Thoracic aorta (tissue), 2 donors: ENCODE measurements around the gene SH3TC1. TPM values are rescaled to one million over a fixed set of nuclear protein-coding genes. Genes with fewer than 3 reads are reported as not detected.

ENCODE experiments used
- ATAC-seq: fragments of 150-250 bp; one replicate; pipeline ENCODE4 v1.8.0; 2017; ENCODE audit warnings: low read depth; ENCODE audit not compliant: insufficient number of reproducible peaks, low FRiP score
- DNase-seq: peaks from one replicate; pipeline ENCODE4 v3.0.0-alpha.2; 2020; ENCODE audit warnings: low spot score
- H3K27ac ChIP-seq, 2 donors: fragments of 200-600 bp; sonication (generic); 1 replicate in 1 of 2; 2 replicates in 1 of 2; pipeline ENCODE4 v1.5.1; 2016; ENCODE audit warnings: mild to moderate bottlenecking in 2 of 2, moderate library complexity in 2 of 2
- H3K27me3 ChIP-seq: fragments of 200-600 bp; sonication (generic); replicated peaks from 2 replicates; pipeline ENCODE4 v1.6.0; 2016; ENCODE audit warnings: mild to moderate bottlenecking; ENCODE audit not compliant: insufficient read depth
- H3K36me3 ChIP-seq: fragments of 200-600 bp; sonication (generic); one replicate; pipeline ENCODE4 v1.5.1; 2016
- H3K4me1 ChIP-seq, 2 donors: fragments of 200-600 bp; sonication (generic); 1 replicate in 1 of 2; 2 replicates in 1 of 2; pipeline versions ENCODE4 v1.5.1 to v1.6.0; 2016; ENCODE audit warnings: low read depth in 2 of 2, mild to moderate bottlenecking in 1 of 2; ENCODE audit not compliant: control insufficient read depth in 1 of 2
- H3K4me3 ChIP-seq: fragments of 200-600 bp; sonication (generic); 2 replicates; pipeline ENCODE4 v1.5.1; 2016; ENCODE audit warnings: mild to moderate bottlenecking
- H3K9me3 ChIP-seq: fragments of 200-600 bp; sonication (generic); 2 replicates; pipeline ENCODE4 v1.5.1; 2016
- total RNA-seq, 2 donors: library from RNA; depleted of rRNA; stranded (reverse); fragments of >200 nt; gene quantifications; one replicate each; pipeline versions ENCODE4 v1.1.0 to v1.2.3, GENCODE V29; 2016
- TF ChIP-seq, protein P1 (sequence below): fragments of 200-600 bp; sonication (generic); IDR thresholded peaks from one replicate; pipeline ENCODE4 v1.5.1; 2019; ENCODE audit warnings: antibody characterized with exemption

SH3TC1 gene
- total RNA-seq, 2 donors from 2014 or later = 63.2 to 68.6 TPM

DNA sequence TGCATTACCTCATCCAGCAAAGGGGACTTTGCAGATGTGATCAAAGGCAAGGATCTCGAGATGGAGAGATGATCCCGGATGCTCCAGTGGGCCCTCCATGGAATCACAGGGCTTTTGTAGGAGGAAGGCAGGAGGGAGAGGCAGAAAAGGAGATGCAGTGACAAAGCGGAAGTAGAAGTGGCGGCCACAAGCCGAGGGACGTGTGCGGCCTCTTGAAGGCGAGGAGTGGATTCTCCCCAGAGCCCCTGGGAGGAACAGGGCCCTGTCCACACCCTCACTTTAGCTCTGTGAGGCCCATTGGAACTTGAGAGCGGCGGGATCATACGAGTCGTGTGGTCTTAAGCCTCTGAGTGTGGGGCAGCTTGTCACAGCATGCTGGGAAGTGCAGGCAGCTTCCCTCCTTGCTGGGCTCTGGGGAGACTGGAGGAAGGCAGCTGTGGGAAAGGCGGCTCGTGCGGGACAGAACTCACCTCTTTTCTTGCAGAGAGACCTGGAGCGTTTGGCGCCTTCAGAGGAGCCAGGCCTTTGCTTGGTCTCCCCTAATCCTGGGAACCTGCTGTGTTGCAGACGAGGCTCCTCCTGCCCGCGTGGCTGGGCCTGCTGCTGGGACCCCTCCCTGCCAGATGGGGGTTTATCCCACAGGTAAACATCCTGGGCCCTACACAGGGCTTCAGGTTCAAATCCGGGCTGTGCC, 10.2 kb downstream of the SH3TC1 start:
- TF ChIP-seq, protein P1, sequence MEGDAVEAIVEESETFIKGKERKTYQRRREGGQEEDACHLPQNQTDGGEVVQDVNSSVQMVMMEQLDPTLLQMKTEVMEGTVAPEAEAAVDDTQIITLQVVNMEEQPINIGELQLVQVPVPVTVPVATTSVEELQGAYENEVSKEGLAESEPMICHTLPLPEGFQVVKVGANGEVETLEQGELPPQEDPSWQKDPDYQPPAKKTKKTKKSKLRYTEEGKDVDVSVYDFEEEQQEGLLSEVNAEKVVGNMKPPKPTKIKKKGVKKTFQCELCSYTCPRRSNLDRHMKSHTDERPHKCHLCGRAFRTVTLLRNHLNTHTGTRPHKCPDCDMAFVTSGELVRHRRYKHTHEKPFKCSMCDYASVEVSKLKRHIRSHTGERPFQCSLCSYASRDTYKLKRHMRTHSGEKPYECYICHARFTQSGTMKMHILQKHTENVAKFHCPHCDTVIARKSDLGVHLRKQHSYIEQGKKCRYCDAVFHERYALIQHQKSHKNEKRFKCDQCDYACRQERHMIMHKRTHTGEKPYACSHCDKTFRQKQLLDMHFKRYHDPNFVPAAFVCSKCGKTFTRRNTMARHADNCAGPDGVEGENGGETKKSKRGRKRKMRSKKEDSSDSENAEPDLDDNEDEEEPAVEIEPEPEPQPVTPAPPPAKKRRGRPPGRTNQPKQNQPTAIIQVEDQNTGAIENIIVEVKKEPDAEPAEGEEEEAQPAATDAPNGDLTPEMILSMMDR = no peak
- no peaks in the 10 kb centered on the region for H3K36me3 ChIP-seq
- no peaks in the 10 kb centered on the region for H3K9me3 ChIP-seq
- ATAC-seq (no peak), DNase-seq (no peak)
- H3K4me1 ChIP-seq = peaks cover 5 to 9% of the 10 kb centered on the region in 2 donors
- H3K4me3 ChIP-seq = no peak overlapping the region
- H3K27me3 ChIP-seq = no peaks in the 10 kb centered on the region
- no peak overlapping the region for H3K27ac ChIP-seq

DNA sequence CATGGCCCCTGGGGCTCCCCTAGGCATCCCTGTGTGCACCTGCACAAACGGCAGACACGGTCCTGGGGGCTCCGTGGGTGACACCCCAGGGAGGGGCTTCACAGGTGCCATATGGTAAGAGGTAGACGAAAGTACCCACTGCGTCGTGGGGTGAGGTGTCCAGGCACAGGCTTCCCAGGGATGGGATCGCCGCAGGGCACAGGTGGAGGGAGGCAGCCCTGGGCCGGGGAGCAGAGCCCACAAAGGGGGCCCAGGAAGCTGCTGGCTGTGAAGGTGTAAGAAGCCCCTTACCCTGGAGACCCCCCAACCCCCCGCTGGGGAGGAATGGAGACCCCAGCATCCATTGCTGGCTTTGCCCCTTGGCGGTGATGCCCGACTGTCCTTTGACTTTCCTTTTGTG, 10.9 kb downstream of the SH3TC1 start:
- Histone ChIP-seq H3K9me3 (no peaks in the 10 kb centered on the region), H3K27ac (no peak overlapping the region), H3K4me1 (peaks cover 7 to 8% of the 10 kb centered on the region in 2 donors), H3K27me3 (no peaks in the 10 kb centered on the region), H3K4me3 (no peak overlapping the region), H3K36me3 (no peaks in the 10 kb centered on the region)
- DNase-seq = no peak
- no peak for ATAC-seq
- TF ChIP-seq, protein P1 = no peak

- H3K9me3 ChIP-seq = no peaks in the 10 kb centered on the region
- DNase-seq (no peak), ATAC-seq (no peak)
These were observed 11.5 kb downstream of the SH3TC1 start for GRCh38 chr4:8210616-8211015.

GRCh38 chr4:8211251-8211650, 12.2 kb downstream of the SH3TC1 start:
- H3K27ac ChIP-seq = no peak overlapping the region
- ATAC-seq (no peak), DNase-seq (no peak)
- H3K4me1 ChIP-seq = peaks cover 6 to 12% of the 10 kb centered on the region in 2 donors
- no peaks in the 10 kb centered on the region for H3K9me3 ChIP-seq
- TF ChIP-seq, protein P1 = no peak
- H3K4me3 ChIP-seq = no peak overlapping the region
- H3K27me3 ChIP-seq = no peaks in the 10 kb centered on the region
- no peaks in the 10 kb centered on the region for H3K36me3 ChIP-seq

More at GRCh38 chr4:8210616-8211015, 11.5 kb downstream of the SH3TC1 start:
- no peaks in the 10 kb centered on the region for H3K36me3 ChIP-seq
- H3K4me1 ChIP-seq = peaks cover 10 to 12% of the 10 kb centered on the region in 2 donors
- no peaks in the 10 kb centered on the region for H3K27me3 ChIP-seq
- TF ChIP-seq, protein P1 = no peak
- H3K4me3 ChIP-seq = no peak overlapping the region
- H3K27ac ChIP-seq = no peak overlapping the region

- no peak overlapping the region for H3K27ac ChIP-seq
- peaks cover 6 to 12% of the 10 kb centered on the region in 2 donors for H3K4me1 ChIP-seq
- DNase-seq (no peak), ATAC-seq (no peak)
- TF ChIP-seq, protein P1 = no peak
- H3K36me3 ChIP-seq = no peaks in the 10 kb centered on the region
- no peaks in the 10 kb centered on the region for H3K9me3 ChIP-seq
- no peak overlapping the region for H3K4me3 ChIP-seq
- H3K27me3 ChIP-seq = no peaks in the 10 kb centered on the region
These were observed 12.9 kb downstream of the SH3TC1 start for GRCh38 chr4:8211737-8212581.
